HG03442 (cell line): ENCODE data around the gene ANAPC15.

Source experiments
- ATAC-seq: cut with Tn5 transposase; IDR thresholded peaks from one replicate; pipeline ENCODE4 v1.9.1; 2021; ENCODE audit warnings: mild to moderate bottlenecking, moderate library complexity; ENCODE audit not compliant: unreplicated experiment

Gene ANAPC15

GRCh38 chr11:72088076-72088808 is 24.3 kb downstream of the ANAPC15 start:
- no peak for ATAC-seq

- no peak for ATAC-seq
Observed at GRCh38 chr11:72085621-72086351, 26.7 kb downstream of the ANAPC15 start.

- ATAC-seq = no peak
Observed at GRCh38 chr11:72084965-72085364, 27.5 kb downstream of the ANAPC15 start.

GRCh38 chr11:72084076-72084475 is 28.4 kb downstream of the ANAPC15 start:
- ATAC-seq = no peak

GRCh38 chr11:72083414-72083813 is 29.1 kb downstream of the ANAPC15 start:
- no peak for ATAC-seq

GRCh38 chr11:72081821-72082453 is 30.6 kb downstream of the ANAPC15 start:
- no peak for ATAC-seq

- ATAC-seq = no peak
Observed at GRCh38 chr11:72081184-72081644, 31.3 kb downstream of the ANAPC15 start.

GRCh38 chr11:72080326-72081183 is 31.9 kb downstream of the ANAPC15 start, which contains the start of the genes LRRC51 and NUMA1:
Gene LRRC51, plus strand, starts transcription at chr11:72080850. Its CDS starts 8,234 bp downstream, at chr11:72089084.
Gene NUMA1, minus strand, starts transcription at chr11:72080542. Its CDS starts 44,599 bp downstream, at chr11:72035943.
- peak; percentile 87 for ATAC-seq

- no peak for ATAC-seq
Observed at GRCh38 chr11:72079819-72080325, 32.6 kb downstream of the ANAPC15 start.

- no peak for ATAC-seq
Observed at GRCh38 chr11:72078477-72078876, 34.0 kb downstream of the ANAPC15 start.

- ATAC-seq = no peak
Observed at GRCh38 chr11:72075756-72076155, 36.7 kb downstream of the ANAPC15 start.

GRCh38 chr11:72075109-72075508 is 37.4 kb downstream of the ANAPC15 start:
- ATAC-seq = no peak

GRCh38 chr11:72072348-72072747 is 40.1 kb downstream of the ANAPC15 start:
- no peak for ATAC-seq

GRCh38 chr11:72070491-72070890 is 42.0 kb downstream of the ANAPC15 start:
- no peak for ATAC-seq

- ATAC-seq = peak; percentile 57
Observed at GRCh38 chr11:72069787-72070251, 42.7 kb downstream of the ANAPC15 start.

GRCh38 chr11:72069200-72069599 is 43.3 kb downstream of the ANAPC15 start:
- ATAC-seq = no peak

- no peak for ATAC-seq
Observed at GRCh38 chr11:72067676-72068075, 44.8 kb downstream of the ANAPC15 start.

- no peak for ATAC-seq
Observed at GRCh38 chr11:72067266-72067665, 45.2 kb downstream of the ANAPC15 start.

GRCh38 chr11:72066855-72067254 is 45.6 kb downstream of the ANAPC15 start:
- no peak for ATAC-seq

- no peak for ATAC-seq
Observed at GRCh38 chr11:72061739-72062396, 50.6 kb downstream of the ANAPC15 start.
